Measurements from ENCODE around the gene RAPGEF1. TPM values are rescaled to one million over a fixed set of nuclear protein-coding genes. Genes with fewer than 3 reads are reported as not detected.
A peak's percentile ranks its signal among the peaks of the same experiment; 100 is the strongest.

The RAPGEF1 gene
- total and polyA plus RNA-seq, 7 experiments from 2014 or later: 1.2 to 181 (median 84.8) TPM

DNA sequence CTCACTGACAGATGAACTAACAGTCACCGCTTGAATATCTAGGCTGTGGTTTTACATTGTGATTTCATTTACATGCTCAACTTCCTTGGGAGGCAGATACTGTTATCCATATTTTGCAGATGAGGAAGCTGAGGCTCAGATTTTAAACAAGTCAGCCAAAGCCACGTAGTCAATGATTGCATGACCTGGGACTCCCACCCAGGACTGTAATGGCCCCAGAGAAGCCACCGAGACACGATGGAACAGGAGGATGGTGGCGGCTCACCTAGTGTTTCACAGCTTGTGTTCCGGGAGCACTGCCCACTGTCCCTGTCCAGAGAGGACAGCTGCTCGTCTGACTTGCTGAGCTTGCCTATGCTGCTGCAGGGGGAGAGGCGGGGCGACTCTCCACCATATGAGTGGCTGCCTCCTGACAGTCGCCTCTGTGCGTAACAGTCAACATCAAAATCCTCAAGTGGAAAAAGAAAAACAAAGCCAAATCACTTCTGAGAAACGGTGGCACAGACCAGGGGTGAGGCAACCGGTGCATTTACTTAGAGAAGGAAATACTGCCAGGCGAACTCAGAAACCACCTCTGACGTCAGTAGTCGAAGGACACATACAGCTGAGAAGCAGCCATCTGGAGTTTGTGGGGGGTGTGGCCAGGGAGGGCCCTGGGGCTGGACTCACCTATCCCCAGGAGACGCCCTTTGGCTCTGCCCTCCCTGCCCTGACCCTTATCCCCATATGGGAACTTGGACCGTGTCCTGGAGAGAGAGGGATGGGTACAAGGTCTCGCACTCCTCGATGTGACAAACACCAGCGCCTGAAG, 112.0 kb downstream of the RAPGEF1 start:
- POLR2A ChIA-PET: interaction anchor here (0.6 to 1.5 kb wide), 2 partner anchors 11 to 503 kb away, joined by 3 read pairs; partner anchors contain the start of gene NUP214
- ATAC-seq: peak; percentile 86

DNA sequence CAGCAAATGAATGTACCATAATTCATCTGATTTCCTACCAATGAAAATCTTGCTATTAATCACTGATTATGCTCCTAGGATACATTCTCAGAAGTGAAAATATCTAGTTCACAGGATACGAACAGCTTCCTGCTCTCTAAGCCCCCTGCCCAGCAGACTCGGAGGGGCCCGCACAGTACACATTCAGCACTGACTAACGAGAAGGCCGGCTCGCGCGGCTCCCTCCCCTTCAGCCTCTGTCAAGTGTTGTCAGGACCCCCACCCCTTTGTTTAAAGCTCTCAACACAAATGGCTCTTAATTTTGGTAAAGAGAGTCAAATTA, 112.6 kb downstream of the RAPGEF1 start:
- ATAC-seq: no peak
- H3K4me1 Mint-ChIP-seq: peaks cover 0 to 62% (median 8%) of the 10 kb centered on the region in 7 donors
- Histone ChIP-seq H3K9me3 (ENCODE audit: control insufficient read depth in 2 of 3, low read length in 3 of 3) (no peaks in the 10 kb centered on the region), H3K4me1 (ENCODE audit: control insufficient read depth in 2 of 2, insufficient read depth in 2 of 2, low read length in 2 of 2) (peaks cover 0 to 41% of the 10 kb centered on the region in 2 donors), H3K36me3 (ENCODE audit: control insufficient read depth in 2 of 3, insufficient read depth in 3 of 3, low read length in 3 of 3) (peaks cover 5 to 54% (median 6%) of the 10 kb centered on the region in 3 experiments), H3K27me3 (ENCODE audit: control insufficient read depth in 2 of 2, insufficient read depth in 2 of 2, low read length in 2 of 2) (no peaks in the 10 kb centered on the region), H3K27ac (ENCODE audit: low read depth, low read length) (peak overlapping the region; percentile 30), H3K4me3 (ENCODE audit: low read length) (no peak overlapping the region)
- no peak for DNase-seq
- peaks cover 0 to 35% (median 11%) of the 10 kb centered on the region in 5 donors for H3K36me3 Mint-ChIP-seq
- ChIA-PET CTCF (no interaction called here), POLR2A (interaction anchor here (0.6 kb wide), 1 partner anchor 11 kb away, joined by 3 read pairs; no protein-coding TSS in a partner anchor)
- peak overlapping the region; percentile 30 to 93 (median 80) for H3K27ac Mint-ChIP-seq
- peak overlapping the region in 4 of 10 donors; percentile 17 to 62 (median 41) for H3K4me3 Mint-ChIP-seq
- intact Hi-C loops (cut with micrococcal nuclease): no loop called here
- no peaks in the 10 kb centered on the region for H3K27me3 Mint-ChIP-seq
- H3K9me3 Mint-ChIP-seq: peaks cover 0 to 3% (median 0%) of the 10 kb centered on the region in 11 donors

More for the DNA sequence above, 112.0 kb downstream of the RAPGEF1 start:
- Mint-ChIP-seq H3K27ac (peak overlapping the region; percentile 36 to 93 (median 80)), H3K36me3 (peaks cover 0 to 38% (median 13%) of the 10 kb centered on the region in 5 donors), H3K4me3 (peak overlapping the region in 4 of 10 donors; percentile 6 to 62 (median 41)), H3K27me3 (no peaks in the 10 kb centered on the region), H3K4me1 (peaks cover 0 to 64% (median 10%) of the 10 kb centered on the region in 7 donors), H3K9me3 (peaks cover 0 to 3% (median 0%) of the 10 kb centered on the region in 11 donors)
- Histone ChIP-seq H3K36me3 (ENCODE audit: control insufficient read depth in 2 of 3, insufficient read depth in 3 of 3, low read length in 3 of 3) (peaks cover 5 to 54% (median 6%) of the 10 kb centered on the region in 3 experiments), H3K9me3 (ENCODE audit: control insufficient read depth in 2 of 3, low read length in 3 of 3) (no peaks in the 10 kb centered on the region), H3K27ac (ENCODE audit: low read depth, low read length) (peak overlapping the region; percentile 49), H3K4me1 (ENCODE audit: control insufficient read depth in 2 of 2, insufficient read depth in 2 of 2, low read length in 2 of 2) (peaks cover 0 to 41% of the 10 kb centered on the region in 2 donors), H3K27me3 (ENCODE audit: control insufficient read depth in 2 of 2, insufficient read depth in 2 of 2, low read length in 2 of 2) (no peaks in the 10 kb centered on the region), H3K4me3 (ENCODE audit: low read length) (no peak overlapping the region)
- intact Hi-C loops (cut with micrococcal nuclease): no loop called here
- CTCF ChIA-PET: no interaction called here
- peak; percentile 21 to 62 (median 41) for DNase-seq

DNA sequence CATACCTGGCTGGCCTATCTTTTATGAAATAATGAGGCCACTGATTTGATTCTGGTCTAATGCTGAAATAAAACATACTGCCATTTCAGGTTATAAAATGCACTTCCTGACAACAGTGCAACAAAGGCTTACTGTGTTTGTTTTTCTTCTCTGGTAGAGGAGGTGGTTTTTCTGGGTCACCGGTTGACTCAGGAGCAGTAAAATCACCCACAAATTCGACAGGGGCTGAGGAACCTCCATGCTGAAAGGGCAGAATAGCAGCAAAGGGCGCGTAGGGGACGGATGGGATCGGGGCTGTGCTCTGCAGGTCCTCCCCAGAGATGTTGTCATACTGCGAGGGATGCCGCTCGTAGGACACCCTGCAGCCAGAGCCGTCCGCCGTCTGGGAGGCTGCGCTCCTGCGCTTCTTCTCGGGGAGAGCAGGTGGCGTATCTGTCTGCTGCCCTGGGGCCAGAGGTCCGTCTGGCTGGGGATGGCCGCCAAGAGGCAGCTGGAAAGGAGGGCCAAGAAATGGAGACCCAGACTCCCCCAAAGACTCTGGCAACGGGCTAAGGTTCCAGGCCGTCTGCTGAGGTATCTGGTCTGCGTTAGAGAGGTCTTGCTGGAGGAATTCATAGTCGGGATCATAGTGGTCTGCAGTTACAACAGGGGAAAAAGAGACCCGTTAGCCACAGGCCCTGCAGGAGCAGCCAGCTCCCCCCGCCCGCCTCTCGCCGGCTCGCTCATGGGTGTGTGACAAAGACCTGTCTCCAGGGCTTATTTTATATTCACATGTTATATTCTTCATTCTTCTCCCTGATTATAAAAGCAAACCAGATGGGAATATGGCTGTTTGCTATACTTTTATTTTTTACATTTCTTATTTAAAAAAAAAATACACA, 113.8 kb downstream of the RAPGEF1 start:
- Mint-ChIP-seq H3K27me3 (no peaks in the 10 kb centered on the region), H3K36me3 (peaks cover 3 to 47% (median 19%) of the 10 kb centered on the region in 5 donors), H3K4me1 (peaks cover 0 to 62% (median 7%) of the 10 kb centered on the region in 7 donors), H3K9me3 (peaks cover 0 to 3% (median 0%) of the 10 kb centered on the region in 11 donors), H3K27ac (peak overlapping the region in 3 of 9 donors; percentile 8 to 79 (median 62)), H3K4me3 (peak overlapping the region in 1 of 10 donors; percentile 34)
- ATAC-seq (no peak), DNase-seq (no peak)
- Histone ChIP-seq H3K4me3 (ENCODE audit: low read length) (no peak overlapping the region), H3K27me3 (ENCODE audit: control insufficient read depth in 2 of 2, insufficient read depth in 2 of 2, low read length in 2 of 2) (no peaks in the 10 kb centered on the region), H3K4me1 (ENCODE audit: control insufficient read depth in 2 of 2, insufficient read depth in 2 of 2, low read length in 2 of 2) (peaks cover 0 to 43% of the 10 kb centered on the region in 2 donors), H3K27ac (ENCODE audit: low read depth, low read length) (no peak overlapping the region), H3K9me3 (ENCODE audit: control insufficient read depth in 2 of 3, low read length in 3 of 3) (no peaks in the 10 kb centered on the region), H3K36me3 (ENCODE audit: control insufficient read depth in 2 of 3, insufficient read depth in 3 of 3, low read length in 3 of 3) (peaks cover 6 to 62% (median 7%) of the 10 kb centered on the region in 3 experiments)
- ChIA-PET CTCF (no interaction called here), POLR2A (no interaction called here)
- intact Hi-C loops (cut with micrococcal nuclease): no loop called here

DNA sequence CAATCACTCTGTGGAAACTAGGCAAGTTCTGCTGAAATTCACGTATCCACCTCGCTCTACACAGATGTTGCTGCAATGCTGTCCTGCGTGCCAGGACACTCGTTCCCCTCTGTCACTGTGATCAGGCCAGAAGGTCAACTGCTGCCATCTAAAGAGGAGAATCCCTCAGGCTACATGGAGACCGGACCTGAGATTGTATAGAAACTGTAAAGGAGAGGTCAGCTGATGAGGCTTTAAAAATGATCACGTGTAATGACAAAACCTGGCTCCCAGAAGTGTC, 114.4 kb downstream of the RAPGEF1 start:
- ChIA-PET CTCF (no interaction called here), POLR2A (no interaction called here)
- no peak for DNase-seq
- H3K27ac Mint-ChIP-seq: peak overlapping the region in 2 of 9 donors; percentile 8 to 79
- Histone ChIP-seq H3K27me3 (ENCODE audit: control insufficient read depth in 2 of 2, insufficient read depth in 2 of 2, low read length in 2 of 2) (no peaks in the 10 kb centered on the region), H3K27ac (ENCODE audit: low read depth, low read length) (no peak overlapping the region), H3K4me1 (ENCODE audit: control insufficient read depth in 2 of 2, insufficient read depth in 2 of 2, low read length in 2 of 2) (peaks cover 0 to 46% of the 10 kb centered on the region in 2 donors), H3K4me3 (ENCODE audit: low read length) (no peak overlapping the region), H3K9me3 (ENCODE audit: control insufficient read depth in 2 of 3, low read length in 3 of 3) (no peaks in the 10 kb centered on the region), H3K36me3 (ENCODE audit: control insufficient read depth in 2 of 3, insufficient read depth in 3 of 3, low read length in 3 of 3) (peaks cover 6 to 68% (median 9%) of the 10 kb centered on the region in 3 experiments)
- intact Hi-C loops (cut with micrococcal nuclease): no loop called here
- H3K4me3 Mint-ChIP-seq: peak overlapping the region in 1 of 10 donors; percentile 34
- peaks cover 0 to 3% (median 0%) of the 10 kb centered on the region in 11 donors for H3K9me3 Mint-ChIP-seq
- ATAC-seq: no peak
- peaks cover 0 to 56% (median 7%) of the 10 kb centered on the region in 7 donors for H3K4me1 Mint-ChIP-seq
- H3K36me3 Mint-ChIP-seq: peaks cover 3 to 48% (median 19%) of the 10 kb centered on the region in 5 donors
- H3K27me3 Mint-ChIP-seq: no peaks in the 10 kb centered on the region

DNA sequence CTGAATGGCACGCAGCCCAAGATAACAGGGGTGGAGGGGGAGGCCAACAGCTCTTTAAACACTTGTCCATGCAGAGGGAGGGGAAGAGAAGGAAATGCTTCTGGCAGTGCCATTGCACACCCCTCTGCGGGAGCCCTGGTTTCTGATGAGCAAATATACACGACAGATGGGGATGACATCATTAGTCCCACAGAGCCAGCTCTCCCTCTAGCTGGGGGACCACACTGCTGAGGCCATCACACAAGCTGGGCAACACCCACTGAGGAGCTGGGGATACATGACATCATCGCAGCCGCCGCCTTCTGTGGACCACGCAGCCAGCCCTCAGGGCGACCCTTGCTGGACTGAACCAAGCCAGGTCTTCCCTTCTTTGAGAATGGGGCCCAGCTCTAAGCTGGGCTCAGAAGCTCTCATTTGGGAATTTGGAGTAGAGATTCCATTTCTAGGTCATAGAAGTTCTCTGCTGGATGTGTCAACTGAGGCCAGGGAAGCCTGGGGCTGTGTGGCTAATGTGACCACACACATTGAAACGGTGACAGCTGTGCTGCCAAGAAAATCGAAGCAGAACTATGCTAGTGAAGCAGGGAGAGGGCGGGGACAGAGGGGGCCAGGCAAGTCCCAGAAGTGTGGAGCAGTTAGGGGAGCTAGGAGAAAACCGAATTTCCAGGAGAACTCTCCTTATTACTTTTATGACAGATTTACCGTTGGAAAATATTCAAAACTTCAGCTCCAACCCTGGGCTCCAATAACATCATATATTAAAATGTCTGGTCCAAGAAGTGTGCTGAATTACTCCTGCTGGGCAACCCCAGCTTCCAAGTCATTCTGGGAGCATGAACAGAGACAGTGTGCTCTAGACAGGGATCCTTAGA, 115.0 kb downstream of the RAPGEF1 start:
- POLR2A ChIA-PET: no interaction called here
- H3K36me3 Mint-ChIP-seq: peaks cover 3 to 48% (median 19%) of the 10 kb centered on the region in 5 donors
- peak overlapping the region in 3 of 9 donors; percentile 12 to 84 (median 19) for H3K27ac Mint-ChIP-seq
- Histone ChIP-seq H3K9me3 (ENCODE audit: control insufficient read depth in 2 of 3, low read length in 3 of 3) (no peaks in the 10 kb centered on the region), H3K27me3 (ENCODE audit: control insufficient read depth in 2 of 2, insufficient read depth in 2 of 2, low read length in 2 of 2) (no peaks in the 10 kb centered on the region), H3K4me1 (ENCODE audit: control insufficient read depth in 2 of 2, insufficient read depth in 2 of 2, low read length in 2 of 2) (peaks cover 0 to 40% of the 10 kb centered on the region in 2 donors), H3K36me3 (ENCODE audit: control insufficient read depth in 2 of 3, insufficient read depth in 3 of 3, low read length in 3 of 3) (peaks cover 8 to 74% (median 9%) of the 10 kb centered on the region in 3 experiments), H3K27ac (ENCODE audit: low read depth, low read length) (no peak overlapping the region), H3K4me3 (ENCODE audit: low read length) (no peak overlapping the region)
- CTCF ChIA-PET: no interaction called here
- DNase-seq (no peak), ATAC-seq (no peak)
- peaks cover 0 to 51% (median 7%) of the 10 kb centered on the region in 7 donors for H3K4me1 Mint-ChIP-seq
- peaks cover 0 to 3% (median 0%) of the 10 kb centered on the region in 11 donors for H3K9me3 Mint-ChIP-seq
- intact Hi-C loops (cut with micrococcal nuclease): no loop called here
- H3K27me3 Mint-ChIP-seq: no peaks in the 10 kb centered on the region
- no peak overlapping the region for H3K4me3 Mint-ChIP-seq

Measured in naive thymus-derived CD4-positive, alpha-beta T cell (primary cell).